BJ (cell line): ENCODE results near the gene MLLT10. TPM values are rescaled to one million over a fixed set of nuclear protein-coding genes. Genes with fewer than 3 reads are reported as not detected.
"Not testable (repeated sequence)": the region's sequence is repeated elsewhere in the genome, so short reads cannot be mapped to it uniquely, and the experiment has no call there.

Experiments used
- CTCF ChIA-PET: fragments of 350-600 bp; formaldehyde crosslinking; extraction: SDS; loops from one replicate; lab custom pipeline; 2021; ENCODE audit warnings: antibody characterized with exemption, inconsistent platforms; lab: Yijun Ruan, JAX
- POLR2A ChIA-PET: fragments of 300-600 bp; sonication (Branson Sonifier 250); formaldehyde crosslinking; extraction: SDS; loops from one replicate; lab custom pipeline; 2021; ENCODE audit warnings: antibody characterized with exemption; lab: Charles Lee
- DNase-seq: peaks from one replicate; pipeline ENCODE4 v3.0.0-alpha.2; 2011; ENCODE audit warnings: low read depth
- H3K27me3 ChIP-seq: 2 replicates; pipeline ENCODE4 v1.6.0; 2011; ENCODE audit warnings: low read length; ENCODE audit not compliant: control insufficient read depth, insufficient read depth
- H3K36me3 ChIP-seq: 2 replicates; pipeline ENCODE4 v1.5.1; 2011; ENCODE audit warnings: low read length; ENCODE audit not compliant: control insufficient read depth, insufficient read depth
- H3K4me3 ChIP-seq: 2 replicates; pipeline ENCODE4 v1.5.1; 2011; ENCODE audit warnings: low read depth, mild to moderate bottlenecking, control low read depth, low read length
- CTCF ChIP-seq: IDR thresholded peaks from 2 replicates; pipeline ENCODE4 v1.5.1; 2011; ENCODE audit warnings: low read depth, mild to moderate bottlenecking, control low read depth, inconsistent platforms, low read length, moderate library complexity; ENCODE audit not compliant: insufficient read depth
- polyA plus RNA-seq: library from polyadenylated mRNA; depleted of rRNA; stranded (reverse); fragments of >200 nt; gene quantifications from 2 replicates; pipeline ENCODE4 v1.2.3, GENCODE V29; 2011

The MLLT10 gene
- polyA plus RNA-seq, 1 experiment, result 30.2 TPM

- POLR2A ChIA-PET, result no interaction called here
- no peak for TF ChIP-seq CTCF
- DNase-seq, result peak; percentile 39
- no peak overlapping the region for H3K4me3 ChIP-seq
- CTCF ChIA-PET, result interaction anchor here (0.7 to 1.4 kb wide), 3 partner anchors 9 to 89 kb away, joined by 3 to 7 read pairs (median 3); no protein-coding TSS in a partner anchor
- H3K27me3 ChIP-seq, result no peaks in the 10 kb centered on the region
- 0 out of 2 replicates have a peak, but pooled peaks cover 2% of the 10 kb centered on the region for H3K36me3 ChIP-seq
Observed at GRCh38 chr10:21715531-21716195, 181.6 kb downstream of the MLLT10 start.

- POLR2A ChIA-PET, H3K4me3 ChIP-seq, CTCF ChIA-PET, H3K36me3 ChIP-seq, DNase-seq, H3K27me3 ChIP-seq: not testable (repeated sequence)
Observed at GRCh38 chr10:21717437-21718054, 183.5 kb downstream of the MLLT10 start.

- POLR2A ChIA-PET, result no interaction called here
- CTCF ChIA-PET, result interaction anchor here (0.5 to 1.1 kb wide), 2 partner anchors 13 to 237 kb away, joined by 3 to 4 read pairs; no protein-coding TSS in a partner anchor
Observed at GRCh38 chr10:21719502-21719901, 185.5 kb downstream of the MLLT10 start.

GRCh38 chr10:21720090-21720489 is 186.1 kb downstream of the MLLT10 start:
- H3K4me3 ChIP-seq, result no peak overlapping the region
- ChIA-PET CTCF (interaction anchor here (0.5 to 1.1 kb wide), 3 partner anchors 8 to 236 kb away, joined by 3 to 4 read pairs (median 3); no protein-coding TSS in a partner anchor), POLR2A (no interaction called here)
- DNase-seq, result no peak
- no peaks in the 10 kb centered on the region for H3K27me3 ChIP-seq
- no peak for TF ChIP-seq CTCF
- no peaks in the 10 kb centered on the region for H3K36me3 ChIP-seq

More at GRCh38 chr10:21719502-21719901, 185.5 kb downstream of the MLLT10 start:
- Histone ChIP-seq H3K36me3 (0 out of 2 replicates have a peak, but pooled peaks cover 2% of the 10 kb centered on the region), H3K27me3 (no peaks in the 10 kb centered on the region), H3K4me3 (no peak overlapping the region)
- no peak for DNase-seq
- no peak for TF ChIP-seq CTCF

GRCh38 chr10:21721000-21721665 is 187.1 kb downstream of the MLLT10 start:
- no peak for TF ChIP-seq CTCF
- POLR2A ChIA-PET, result no interaction called here
- no peaks in the 10 kb centered on the region for H3K36me3 ChIP-seq
- no peaks in the 10 kb centered on the region for H3K27me3 ChIP-seq
- H3K4me3 ChIP-seq, result no peak overlapping the region
- no peak for DNase-seq
- CTCF ChIA-PET, result interaction anchor here (1.2 to 1.3 kb wide), 2 partner anchors 8 to 11 kb away, joined by 3 to 5 read pairs; no protein-coding TSS in a partner anchor
